K562 (cell line): ENCODE data around the gene DCAF5. TPM values are rescaled to one million over a fixed set of nuclear protein-coding genes. Genes with fewer than 3 reads are reported as not detected.

ENCODE experiments used
- E4F1 ChIP-seq: fragments of 250-450 bp; sonication (Bioruptor Pico); IDR thresholded peaks from 2 replicates; pipeline ENCODE4 v1.5.0; 2021; ENCODE audit warnings: mild to moderate bottlenecking, borderline replicate concordance
- ETV5 ChIP-seq: sonication (generic); formaldehyde crosslinking; IDR thresholded peaks from 2 replicates; pipeline ENCODE4 v1.4.0; 2020; ENCODE audit warnings: low read depth, mild to moderate bottlenecking, missing genetic modification reagents
- MEIS2 ChIP-seq: fragments of 450-650 bp; IDR thresholded peaks from 2 replicates; pipeline ENCODE4 v1.6.1; 2014; ENCODE audit warnings: mild to moderate bottlenecking; ENCODE audit not compliant: partially characterized antibody
- polyA plus RNA-seq, 8 experiments: library from polyadenylated mRNA; depleted of rRNA in 4 of 8; stranded (reverse) in 5 of 8; unstranded in 3 of 8; fragments of >200 nt; fragmentation: Nextera tagmentation in 2 of 8; fragmentation: Illumina TruSeq in 1 of 8; extraction: Ambion mirVana in 2 of 8; extraction: Trizol in 1 of 8; gene quantifications; 2 replicates each; pipeline versions ENCODE4 v1.2.1 to v1.2.3, GENCODE V29; 2011 to 2014; ENCODE audit warnings: inconsistent platforms in 1 of 8, missing spikeins in 1 of 8
- total RNA-seq, 7 experiments: library from RNA; depleted of rRNA in 6 of 7; stranded (reverse); fragments of >200 nt in 6 of 7; fragmentation: Illumina TruSeq in 2 of 7; extraction: Trizol in 2 of 7; gene quantifications; 2 replicates each; pipeline versions ENCODE4 v1.2.1 to v1.2.3, GENCODE V29; 2011 to 2021; ENCODE audit warnings: low replicate concordance in 1 of 7
- TF ChIP-seq, protein P1 (sequence below), 2 experiments: fragments of 450-650 bp in 1 of 2; sonication (generic) in 1 of 2; formaldehyde crosslinking in 1 of 2; IDR thresholded peaks in 1 of 2; conservative IDR thresholded peaks in 1 of 2; 2 replicates each; pipeline versions ENCODE4 v1.6.1 to v1.8.1; 2016 to 2023; ENCODE audit warnings: mild to moderate bottlenecking in 2 of 2, moderate library complexity in 2 of 2, inconsistent platforms in 1 of 2, missing genetic modification reagents in 1 of 2
- TF ChIP-seq, protein P2 (sequence below): sonication (generic); formaldehyde crosslinking; IDR thresholded peaks from 2 replicates; pipeline ENCODE4 v1.8.0; 2023; ENCODE audit warnings: missing genetic modification reagents, mild to moderate bottlenecking, borderline replicate concordance
- TF ChIP-seq, protein P3 (sequence below), 2 experiments: fragments of 450-650 bp in 1 of 2; sonication (generic) in 1 of 2; formaldehyde crosslinking in 1 of 2; IDR thresholded peaks; 2 replicates each; pipeline versions ENCODE4 v1.7.1 to v1.9.0; 2016 to 2022; ENCODE audit warnings: inconsistent platforms in 1 of 2, mild to moderate bottlenecking in 1 of 2, missing genetic modification reagents in 1 of 2

The DCAF5 gene
- total and polyA plus RNA-seq, 9 of the 15 experiments (the other 6 are each of a cell fraction or from before 2014, with no cell fraction given): 5.6 to 24.1 (median 12.7) TPM

GRCh38 chr14:69037790-69038454, 115.0 kb downstream of the DCAF5 start (continued):
- TF ChIP-seq E4F1 (CRISPR knock-in tag) (no peak), ETV5 (no peak), MEIS2 (peak; percentile 11)
- TF ChIP-seq, protein P1, sequence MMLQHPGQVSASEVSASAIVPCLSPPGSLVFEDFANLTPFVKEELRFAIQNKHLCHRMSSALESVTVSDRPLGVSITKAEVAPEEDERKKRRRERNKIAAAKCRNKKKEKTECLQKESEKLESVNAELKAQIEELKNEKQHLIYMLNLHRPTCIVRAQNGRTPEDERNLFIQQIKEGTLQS (IDR thresholded peaks at IDR 0.05): peak; percentile 92
- TF ChIP-seq, protein P1 (CRISPR knock-in tag; conservative IDR thresholded peaks at IDR 0.05): 0 out of 2 replicates have a peak, but pooled peaks have one; percentile 26
- TF ChIP-seq, protein P2, sequence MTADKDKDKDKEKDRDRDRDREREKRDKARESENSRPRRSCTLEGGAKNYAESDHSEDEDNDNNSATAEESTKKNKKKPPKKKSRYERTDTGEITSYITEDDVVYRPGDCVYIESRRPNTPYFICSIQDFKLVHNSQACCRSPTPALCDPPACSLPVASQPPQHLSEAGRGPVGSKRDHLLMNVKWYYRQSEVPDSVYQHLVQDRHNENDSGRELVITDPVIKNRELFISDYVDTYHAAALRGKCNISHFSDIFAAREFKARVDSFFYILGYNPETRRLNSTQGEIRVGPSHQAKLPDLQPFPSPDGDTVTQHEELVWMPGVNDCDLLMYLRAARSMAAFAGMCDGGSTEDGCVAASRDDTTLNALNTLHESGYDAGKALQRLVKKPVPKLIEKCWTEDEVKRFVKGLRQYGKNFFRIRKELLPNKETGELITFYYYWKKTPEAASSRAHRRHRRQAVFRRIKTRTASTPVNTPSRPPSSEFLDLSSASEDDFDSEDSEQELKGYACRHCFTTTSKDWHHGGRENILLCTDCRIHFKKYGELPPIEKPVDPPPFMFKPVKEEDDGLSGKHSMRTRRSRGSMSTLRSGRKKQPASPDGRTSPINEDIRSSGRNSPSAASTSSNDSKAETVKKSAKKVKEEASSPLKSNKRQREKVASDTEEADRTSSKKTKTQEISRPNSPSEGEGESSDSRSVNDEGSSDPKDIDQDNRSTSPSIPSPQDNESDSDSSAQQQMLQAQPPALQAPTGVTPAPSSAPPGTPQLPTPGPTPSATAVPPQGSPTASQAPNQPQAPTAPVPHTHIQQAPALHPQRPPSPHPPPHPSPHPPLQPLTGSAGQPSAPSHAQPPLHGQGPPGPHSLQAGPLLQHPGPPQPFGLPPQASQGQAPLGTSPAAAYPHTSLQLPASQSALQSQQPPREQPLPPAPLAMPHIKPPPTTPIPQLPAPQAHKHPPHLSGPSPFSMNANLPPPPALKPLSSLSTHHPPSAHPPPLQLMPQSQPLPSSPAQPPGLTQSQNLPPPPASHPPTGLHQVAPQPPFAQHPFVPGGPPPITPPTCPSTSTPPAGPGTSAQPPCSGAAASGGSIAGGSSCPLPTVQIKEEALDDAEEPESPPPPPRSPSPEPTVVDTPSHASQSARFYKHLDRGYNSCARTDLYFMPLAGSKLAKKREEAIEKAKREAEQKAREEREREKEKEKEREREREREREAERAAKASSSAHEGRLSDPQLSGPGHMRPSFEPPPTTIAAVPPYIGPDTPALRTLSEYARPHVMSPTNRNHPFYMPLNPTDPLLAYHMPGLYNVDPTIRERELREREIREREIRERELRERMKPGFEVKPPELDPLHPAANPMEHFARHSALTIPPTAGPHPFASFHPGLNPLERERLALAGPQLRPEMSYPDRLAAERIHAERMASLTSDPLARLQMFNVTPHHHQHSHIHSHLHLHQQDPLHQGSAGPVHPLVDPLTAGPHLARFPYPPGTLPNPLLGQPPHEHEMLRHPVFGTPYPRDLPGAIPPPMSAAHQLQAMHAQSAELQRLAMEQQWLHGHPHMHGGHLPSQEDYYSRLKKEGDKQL (CRISPR knock-in tag): no peak
- TF ChIP-seq, protein P3, sequence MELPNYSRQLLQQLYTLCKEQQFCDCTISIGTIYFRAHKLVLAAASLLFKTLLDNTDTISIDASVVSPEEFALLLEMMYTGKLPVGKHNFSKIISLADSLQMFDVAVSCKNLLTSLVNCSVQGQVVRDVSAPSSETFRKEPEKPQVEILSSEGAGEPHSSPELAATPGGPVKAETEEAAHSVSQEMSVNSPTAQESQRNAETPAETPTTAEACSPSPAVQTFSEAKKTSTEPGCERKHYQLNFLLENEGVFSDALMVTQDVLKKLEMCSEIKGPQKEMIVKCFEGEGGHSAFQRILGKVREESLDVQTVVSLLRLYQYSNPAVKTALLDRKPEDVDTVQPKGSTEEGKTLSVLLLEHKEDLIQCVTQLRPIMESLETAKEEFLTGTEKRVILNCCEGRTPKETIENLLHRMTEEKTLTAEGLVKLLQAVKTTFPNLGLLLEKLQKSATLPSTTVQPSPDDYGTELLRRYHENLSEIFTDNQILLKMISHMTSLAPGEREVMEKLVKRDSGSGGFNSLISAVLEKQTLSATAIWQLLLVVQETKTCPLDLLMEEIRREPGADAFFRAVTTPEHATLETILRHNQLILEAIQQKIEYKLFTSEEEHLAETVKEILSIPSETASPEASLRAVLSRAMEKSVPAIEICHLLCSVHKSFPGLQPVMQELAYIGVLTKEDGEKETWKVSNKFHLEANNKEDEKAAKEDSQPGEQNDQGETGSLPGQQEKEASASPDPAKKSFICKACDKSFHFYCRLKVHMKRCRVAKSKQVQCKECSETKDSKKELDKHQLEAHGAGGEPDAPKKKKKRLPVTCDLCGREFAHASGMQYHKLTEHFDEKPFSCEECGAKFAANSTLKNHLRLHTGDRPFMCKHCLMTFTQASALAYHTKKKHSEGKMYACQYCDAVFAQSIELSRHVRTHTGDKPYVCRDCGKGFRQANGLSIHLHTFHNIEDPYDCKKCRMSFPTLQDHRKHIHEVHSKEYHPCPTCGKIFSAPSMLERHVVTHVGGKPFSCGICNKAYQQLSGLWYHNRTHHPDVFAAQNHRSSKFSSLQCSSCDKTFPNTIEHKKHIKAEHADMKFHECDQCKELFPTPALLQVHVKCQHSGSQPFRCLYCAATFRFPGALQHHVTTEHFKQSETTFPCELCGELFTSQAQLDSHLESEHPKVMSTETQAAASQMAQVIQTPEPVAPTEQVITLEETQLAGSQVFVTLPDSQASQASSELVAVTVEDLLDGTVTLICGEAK (IDR thresholded peaks at IDR 0.05): no peak
- TF ChIP-seq, protein P3 (CRISPR knock-in tag; IDR thresholded peaks at IDR 0.05): no peak
